ENCODE results near the gene SPARCL1. TPM values are rescaled to one million over a fixed set of nuclear protein-coding genes. Genes with fewer than 3 reads are reported as not detected.
"Not testable (repeated sequence)": the region's sequence is repeated elsewhere in the genome, so short reads cannot be mapped to it uniquely, and the experiment has no call there.

SPARCL1 gene, protein sequence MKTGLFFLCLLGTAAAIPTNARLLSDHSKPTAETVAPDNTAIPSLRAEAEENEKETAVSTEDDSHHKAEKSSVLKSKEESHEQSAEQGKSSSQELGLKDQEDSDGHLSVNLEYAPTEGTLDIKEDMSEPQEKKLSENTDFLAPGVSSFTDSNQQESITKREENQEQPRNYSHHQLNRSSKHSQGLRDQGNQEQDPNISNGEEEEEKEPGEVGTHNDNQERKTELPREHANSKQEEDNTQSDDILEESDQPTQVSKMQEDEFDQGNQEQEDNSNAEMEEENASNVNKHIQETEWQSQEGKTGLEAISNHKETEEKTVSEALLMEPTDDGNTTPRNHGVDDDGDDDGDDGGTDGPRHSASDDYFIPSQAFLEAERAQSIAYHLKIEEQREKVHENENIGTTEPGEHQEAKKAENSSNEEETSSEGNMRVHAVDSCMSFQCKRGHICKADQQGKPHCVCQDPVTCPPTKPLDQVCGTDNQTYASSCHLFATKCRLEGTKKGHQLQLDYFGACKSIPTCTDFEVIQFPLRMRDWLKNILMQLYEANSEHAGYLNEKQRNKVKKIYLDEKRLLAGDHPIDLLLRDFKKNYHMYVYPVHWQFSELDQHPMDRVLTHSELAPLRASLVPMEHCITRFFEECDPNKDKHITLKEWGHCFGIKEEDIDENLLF
- total RNA-seq, result 10 to 100 TPM; 18.4 to 84.0 TPM

DNA sequence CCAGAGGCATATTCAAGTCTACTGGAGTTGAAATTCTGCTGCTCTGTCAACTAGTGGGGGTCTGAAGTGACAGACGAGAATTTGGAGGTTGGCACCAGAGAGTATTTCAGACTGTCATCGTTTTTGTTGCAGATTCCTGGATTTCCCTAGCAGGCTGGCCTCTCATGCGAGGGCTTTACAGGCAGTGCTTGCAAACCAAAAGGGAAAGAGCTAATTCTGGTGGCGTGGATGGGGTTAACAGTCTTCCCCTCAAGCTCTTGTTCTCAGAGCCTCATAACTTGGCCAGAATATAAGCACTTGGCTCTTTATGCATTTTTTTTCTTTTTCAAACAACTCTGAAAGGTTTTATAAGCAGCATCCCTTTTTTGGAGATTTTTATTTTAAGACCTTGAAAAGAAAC lies at the start of gene SPARCL1:
SPARCL1 (minus strand) TSS at position 190 of the 400 bp plus-strand sequence. CDS start 29,802 bp downstream, outside the sequence.
- intact Hi-C loops (cut with DNase I), result no loop called here
- peak within 1 kb of the TSS; percentile 2 for H3K4me3 ChIP-seq
- TF ChIP-seq, protein P1, sequence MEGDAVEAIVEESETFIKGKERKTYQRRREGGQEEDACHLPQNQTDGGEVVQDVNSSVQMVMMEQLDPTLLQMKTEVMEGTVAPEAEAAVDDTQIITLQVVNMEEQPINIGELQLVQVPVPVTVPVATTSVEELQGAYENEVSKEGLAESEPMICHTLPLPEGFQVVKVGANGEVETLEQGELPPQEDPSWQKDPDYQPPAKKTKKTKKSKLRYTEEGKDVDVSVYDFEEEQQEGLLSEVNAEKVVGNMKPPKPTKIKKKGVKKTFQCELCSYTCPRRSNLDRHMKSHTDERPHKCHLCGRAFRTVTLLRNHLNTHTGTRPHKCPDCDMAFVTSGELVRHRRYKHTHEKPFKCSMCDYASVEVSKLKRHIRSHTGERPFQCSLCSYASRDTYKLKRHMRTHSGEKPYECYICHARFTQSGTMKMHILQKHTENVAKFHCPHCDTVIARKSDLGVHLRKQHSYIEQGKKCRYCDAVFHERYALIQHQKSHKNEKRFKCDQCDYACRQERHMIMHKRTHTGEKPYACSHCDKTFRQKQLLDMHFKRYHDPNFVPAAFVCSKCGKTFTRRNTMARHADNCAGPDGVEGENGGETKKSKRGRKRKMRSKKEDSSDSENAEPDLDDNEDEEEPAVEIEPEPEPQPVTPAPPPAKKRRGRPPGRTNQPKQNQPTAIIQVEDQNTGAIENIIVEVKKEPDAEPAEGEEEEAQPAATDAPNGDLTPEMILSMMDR (IDR thresholded peaks at IDR 0.05), result no peak
- DNase-seq, result no peak
- H3K27me3 ChIP-seq, result no peaks in the 10 kb centered on the region
- H3K4me1 ChIP-seq, result no peaks in the 10 kb centered on the region
- H3K9ac ChIP-seq (ENCODE audit: low read depth in 2 of 2, low read length in 2 of 2), result peak within 1 kb of the TSS; percentile 7 to 21
- H3K36me3 ChIP-seq, result no peaks in the 10 kb centered on the region
- H3K27ac ChIP-seq, result peak within 1 kb of the TSS; percentile 23
- no peaks in the 10 kb centered on the region for H3K9me3 ChIP-seq

DNA sequence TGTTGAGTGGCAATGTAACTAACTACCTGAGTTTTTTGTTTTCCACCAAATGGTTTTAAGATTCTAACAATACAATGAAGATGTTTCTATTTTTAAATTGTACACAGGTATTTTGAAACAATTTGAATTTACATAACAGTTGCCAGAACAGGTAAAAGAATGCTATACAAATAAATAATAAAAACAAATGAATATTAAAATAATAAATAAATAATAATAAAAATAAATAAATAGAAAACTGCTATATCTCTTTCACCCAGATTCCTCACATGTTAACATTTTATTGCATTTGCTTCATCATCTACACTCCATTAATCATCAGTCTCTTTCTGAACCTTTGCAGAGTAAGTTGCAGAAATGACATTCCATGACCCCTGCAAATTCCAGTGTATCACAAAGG lies 46.8 kb upstream of the SPARCL1 start:
- intact Hi-C loops (cut with DNase I), result no loop called here
- Histone ChIP-seq H3K4me3 (no peak overlapping the region), H3K27me3 (no peaks in the 10 kb centered on the region), H3K9ac (ENCODE audit: low read depth in 2 of 2, low read length in 2 of 2) (no peak overlapping the region), H3K9me3 (no peaks in the 10 kb centered on the region), H3K27ac (no peak overlapping the region), H3K36me3 (no peaks in the 10 kb centered on the region), H3K4me1 (no peaks in the 10 kb centered on the region)
- no peak for DNase-seq
- TF ChIP-seq, protein P1 (IDR thresholded peaks at IDR 0.05), result no peak

DNA sequence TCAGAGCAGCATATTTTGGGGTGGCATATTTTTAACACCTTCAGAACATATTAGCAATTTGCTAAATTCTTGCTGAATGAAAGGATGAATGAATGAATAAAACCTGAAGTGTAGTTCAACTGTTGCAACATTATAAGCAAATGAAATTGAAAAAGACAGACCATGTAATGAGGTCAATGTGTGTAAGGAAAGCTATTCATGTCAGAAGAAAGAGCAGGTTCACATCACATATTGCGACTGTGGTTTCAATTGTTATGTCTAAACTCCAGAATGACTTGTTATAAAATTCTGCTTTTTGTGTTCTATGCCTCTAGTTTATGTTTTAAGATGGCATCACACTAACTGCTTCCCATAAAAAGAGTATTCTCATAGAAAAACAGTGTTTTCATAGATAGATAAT lies 46.2 kb upstream of the SPARCL1 start:
- TF ChIP-seq, protein P1 (IDR thresholded peaks at IDR 0.05), result no peak

DNA sequence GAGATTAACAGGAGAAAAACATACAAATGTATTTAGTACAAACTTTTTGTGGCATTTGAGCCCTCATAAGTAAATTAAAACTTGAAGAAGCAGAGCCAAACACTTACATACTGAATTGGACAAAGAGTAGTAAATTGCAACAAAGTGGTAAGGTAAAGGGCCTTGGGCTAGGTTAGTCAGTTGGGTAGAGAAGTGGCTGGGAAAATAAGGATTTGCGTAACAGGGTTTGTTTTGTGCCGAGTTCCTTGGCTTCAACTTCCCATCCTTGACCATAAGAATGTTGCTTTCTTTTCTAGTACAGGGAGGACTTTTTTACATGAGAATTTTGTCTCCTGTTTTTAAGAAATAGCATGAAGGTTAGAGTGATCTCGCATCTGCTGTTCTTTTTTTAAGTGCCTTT lies 45.8 kb upstream of the SPARCL1 start:
- Histone ChIP-seq H3K4me1 (no peaks in the 10 kb centered on the region), H3K9ac (ENCODE audit: low read depth in 2 of 2, low read length in 2 of 2) (no peak overlapping the region)

More for the DNA sequence above, 46.2 kb upstream of the SPARCL1 start:
- H3K4me3 ChIP-seq, result no peak overlapping the region
- H3K36me3 ChIP-seq, result no peaks in the 10 kb centered on the region
- no peak overlapping the region for H3K27ac ChIP-seq
- no peak for DNase-seq
- H3K27me3 ChIP-seq, result no peaks in the 10 kb centered on the region
- no peak overlapping the region for H3K9ac ChIP-seq (ENCODE audit: low read depth in 2 of 2, low read length in 2 of 2)
- H3K9me3 ChIP-seq, result no peaks in the 10 kb centered on the region
- intact Hi-C loops (cut with DNase I), result no loop called here
- H3K4me1 ChIP-seq, result no peaks in the 10 kb centered on the region

DNA sequence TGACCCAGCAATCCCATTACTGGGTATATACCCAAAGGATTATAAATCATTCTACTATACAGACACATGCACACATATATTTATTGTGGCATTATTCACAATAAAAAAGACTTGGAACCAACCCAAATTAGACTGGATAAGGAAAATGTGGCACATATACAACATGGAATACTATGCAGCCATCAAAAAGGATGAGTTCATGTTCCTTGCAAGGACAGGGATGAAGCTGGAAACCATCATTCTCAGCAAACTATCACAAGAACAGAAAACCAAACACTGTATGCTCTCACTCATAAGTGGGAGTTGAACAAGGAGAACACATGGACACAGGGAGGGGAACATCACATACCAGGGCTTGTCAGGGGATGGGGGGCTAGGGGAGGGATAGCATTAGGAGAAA lies 45.2 kb upstream of the SPARCL1 start:
- H3K9ac ChIP-seq (ENCODE audit: low read depth in 2 of 2, low read length in 2 of 2); H3K27ac ChIP-seq; H3K27me3 ChIP-seq; H3K36me3 ChIP-seq; H3K4me1 ChIP-seq; H3K4me3 ChIP-seq; intact Hi-C loops (cut with DNase I); DNase-seq; H3K9me3 ChIP-seq: not testable (repeated sequence)

More for the DNA sequence above, 45.8 kb upstream of the SPARCL1 start:
- H3K27ac ChIP-seq, result no peak overlapping the region
- no peaks in the 10 kb centered on the region for H3K27me3 ChIP-seq
- H3K36me3 ChIP-seq, result no peaks in the 10 kb centered on the region
- H3K4me3 ChIP-seq, result no peak overlapping the region
- TF ChIP-seq, protein P1 (IDR thresholded peaks at IDR 0.05), result no peak
- no peak for DNase-seq
- H3K9me3 ChIP-seq, result no peaks in the 10 kb centered on the region
- intact Hi-C loops (cut with DNase I), result no loop called here

All from colonic mucosa (tissue), 4 donors.